GM12878 (cell line): Measurements from ENCODE around the gene DNAJC12. TPM values are rescaled to one million over a fixed set of nuclear protein-coding genes. Genes with fewer than 3 reads are reported as not detected.

Experiments
- ATF2 ChIP-seq: IDR thresholded peaks from 2 replicates; pipeline ENCODE4 v1.6.1; 2012; ENCODE audit warnings: low read length, inconsistent platforms
- BCL3 ChIP-seq: IDR thresholded peaks from 2 replicates; pipeline ENCODE4 v1.6.1; 2011; ENCODE audit warnings: borderline replicate concordance, low read depth, mild to moderate bottlenecking, moderate library complexity, low read length; ENCODE audit not compliant: insufficient read depth, poor library complexity, severe bottlenecking
- CEBPB ChIP-seq, 2 experiments: fragments of 150-350 bp in 1 of 2; IDR thresholded peaks; 2 replicates each; pipeline ENCODE4 v1.6.1; 2012 to 2014; ENCODE audit warnings: low read depth in 2 of 2, low read length in 2 of 2, borderline replicate concordance in 1 of 2, inconsistent platforms in 1 of 2
- CREB1 ChIP-seq: IDR thresholded peaks from 2 replicates; pipeline ENCODE4 v1.6.1; 2012; ENCODE audit warnings: low read depth, mild to moderate bottlenecking, inconsistent platforms
- CREM ChIP-seq: IDR thresholded peaks from 2 replicates; pipeline ENCODE4 v1.6.1; 2014; ENCODE audit warnings: antibody characterized with exemption, low read depth
- CUX1 ChIP-seq: IDR thresholded peaks from 2 replicates; pipeline ENCODE4 v1.6.1; 2012; ENCODE audit warnings: improper control_type of control experiment, low read depth, low read length; ENCODE audit not compliant: insufficient replicate concordance
- DPF2 ChIP-seq: fragments of 450-650 bp; IDR thresholded peaks from 2 replicates; pipeline ENCODE4 v1.6.1; 2017; ENCODE audit warnings: mild to moderate bottlenecking
- FOXM1 ChIP-seq: IDR thresholded peaks from 2 replicates; pipeline ENCODE4 v1.6.1; 2012; ENCODE audit warnings: low read depth, mild to moderate bottlenecking, inconsistent platforms, low read length, moderate library complexity
- IKZF2 ChIP-seq, 2 experiments: fragments of 450-650 bp; IDR thresholded peaks; 2 replicates each; pipeline ENCODE4 v1.6.1; 2017; ENCODE audit warnings: mild to moderate bottlenecking in 2 of 2, moderate library complexity in 2 of 2
- IRF4 ChIP-seq: IDR thresholded peaks from 2 replicates; pipeline ENCODE4 v1.6.1; 2011; ENCODE audit warnings: low read depth, low read length
- JUND ChIP-seq: IDR thresholded peaks from 2 replicates; pipeline ENCODE4 v1.6.1; 2012; ENCODE audit warnings: low read depth, mild to moderate bottlenecking, low read length, improper control_type of control experiment, moderate library complexity
- MLLT1 ChIP-seq: fragments of 450-650 bp; IDR thresholded peaks from 2 replicates; pipeline ENCODE4 v1.6.1; 2016; ENCODE audit warnings: mild to moderate bottlenecking
- MTA3 ChIP-seq: IDR thresholded peaks from 2 replicates; pipeline ENCODE4 v1.6.1; 2012; ENCODE audit warnings: low read length, inconsistent platforms, borderline replicate concordance
- NKRF ChIP-seq: fragments of 450-650 bp; conservative IDR thresholded peaks from 2 replicates; pipeline ENCODE4 v1.6.1; 2017; ENCODE audit warnings: mild to moderate bottlenecking, moderate library complexity
- SREBF2 ChIP-seq: IDR thresholded peaks from 2 replicates; pipeline ENCODE4 v1.6.1; 2012; ENCODE audit warnings: mild to moderate bottlenecking, low read length
- ZBTB33 ChIP-seq: fragments of 450-650 bp; IDR thresholded peaks from 2 replicates; pipeline ENCODE4 v1.6.1; 2017; ENCODE audit warnings: mild to moderate bottlenecking
- polyA plus RNA-seq, 11 experiments: library from polyadenylated mRNA; depleted of rRNA in 4 of 11; unstranded in 6 of 11; stranded (reverse) in 5 of 11; fragments of >200 nt; fragmentation: Nextera tagmentation in 4 of 11; fragmentation: Illumina TruSeq in 1 of 11; extraction: Ambion mirVana in 4 of 11; extraction: Trizol in 1 of 11; gene quantifications; 1 replicate in 1 of 11; 2 replicates in 10 of 11; pipeline versions ENCODE4 v1.2.1 to v1.2.3, GENCODE V29; 2011 to 2016; ENCODE audit warnings: inconsistent platforms in 2 of 11, missing spikeins in 2 of 11, low read depth in 1 of 11
- total RNA-seq, 4 experiments: library from RNA; depleted of rRNA in 3 of 4; stranded (reverse); fragments of >200 nt in 3 of 4; fragmentation: Illumina TruSeq in 1 of 4; extraction: Trizol in 1 of 4; gene quantifications; 2 replicates each; pipeline versions ENCODE4 v1.2.1 to v1.2.3, GENCODE V29; 2013 to 2021

The DNAJC12 gene
- total and polyA plus RNA-seq, 10 of the 15 experiments (the other 5 are each of a cell fraction or from before 2014, with no cell fraction given): 1.1 to 4.5 (median 3.0) TPM

- TF ChIP-seq MLLT1 (peak; percentile 89), ZBTB33 (no peak), IRF4 (peak; percentile 84), DPF2 (peak; percentile 99), IKZF2 (IDR thresholded peaks at IDR 0.05) (peak; percentile 95 to 97), CREB1 (peak; percentile 77), NKRF (0 out of 2 replicates have a peak, but pooled peaks have one; percentile 22), FOXM1 (peak; percentile 75), CUX1 (no peak), MTA3 (peak; percentile 58; the same call in 1 of the 2 replicates), JUND (peak; percentile 70; the same call in 1 of the 2 replicates), CREM (peak; percentile 88), BCL3 (no peak), SREBF2 (no peak), ATF2 (peak; percentile 93), CEBPB (IDR thresholded peaks at IDR 0.05; ENCODE audit: borderline replicate concordance in 1 of 2, low read depth in 2 of 2, low read length in 2 of 2) (peak in 1 of 2 experiments; percentile 58; a peak in 1 of 4 replicates)
Measured at GRCh38 chr10:67772894-67773511, 65.0 kb downstream of the DNAJC12 start (continued).
